Mucosa of stomach (tissue), 1 donor: ENCODE measurements around the gene SCCPDH.

Experiments used
- H3K27me3 ChIP-seq: one replicate; pipeline ENCODE4 v1.7.0; 2013; ENCODE audit warnings: mild to moderate bottlenecking, low read length; ENCODE audit not compliant: control insufficient read depth, insufficient read depth
- H3K36me3 ChIP-seq: one replicate; pipeline ENCODE4 v1.7.0; 2013; ENCODE audit warnings: low read length; ENCODE audit not compliant: control insufficient read depth, insufficient read depth
- H3K4me1 ChIP-seq: one replicate; pipeline ENCODE4 v1.7.0; 2013; ENCODE audit warnings: mild to moderate bottlenecking, low read length; ENCODE audit not compliant: control insufficient read depth, insufficient read depth
- H3K4me3 ChIP-seq: one replicate; pipeline ENCODE4 v1.7.0; 2013; ENCODE audit warnings: low read length
- H3K9ac ChIP-seq: one replicate; pipeline ENCODE4 v1.7.0; 2013; ENCODE audit warnings: mild to moderate bottlenecking, low read length, moderate library complexity
- H3K9me3 ChIP-seq: one replicate; pipeline ENCODE4 v1.7.0; 2013; ENCODE audit warnings: mild to moderate bottlenecking, low read length, moderate library complexity; ENCODE audit not compliant: control insufficient read depth
- donor health status: Pancreatic carcinoma.

Gene SCCPDH

GRCh38 chr1:246781212-246781611 lies 57.0 kb downstream of the SCCPDH start:
- Histone ChIP-seq H3K36me3 (no peaks in the 10 kb centered on the region), H3K9ac (no peak overlapping the region), H3K4me1 (no peaks in the 10 kb centered on the region), H3K4me3 (no peak overlapping the region), H3K9me3 (no peaks in the 10 kb centered on the region), H3K27me3 (no peaks in the 10 kb centered on the region)

DNA sequence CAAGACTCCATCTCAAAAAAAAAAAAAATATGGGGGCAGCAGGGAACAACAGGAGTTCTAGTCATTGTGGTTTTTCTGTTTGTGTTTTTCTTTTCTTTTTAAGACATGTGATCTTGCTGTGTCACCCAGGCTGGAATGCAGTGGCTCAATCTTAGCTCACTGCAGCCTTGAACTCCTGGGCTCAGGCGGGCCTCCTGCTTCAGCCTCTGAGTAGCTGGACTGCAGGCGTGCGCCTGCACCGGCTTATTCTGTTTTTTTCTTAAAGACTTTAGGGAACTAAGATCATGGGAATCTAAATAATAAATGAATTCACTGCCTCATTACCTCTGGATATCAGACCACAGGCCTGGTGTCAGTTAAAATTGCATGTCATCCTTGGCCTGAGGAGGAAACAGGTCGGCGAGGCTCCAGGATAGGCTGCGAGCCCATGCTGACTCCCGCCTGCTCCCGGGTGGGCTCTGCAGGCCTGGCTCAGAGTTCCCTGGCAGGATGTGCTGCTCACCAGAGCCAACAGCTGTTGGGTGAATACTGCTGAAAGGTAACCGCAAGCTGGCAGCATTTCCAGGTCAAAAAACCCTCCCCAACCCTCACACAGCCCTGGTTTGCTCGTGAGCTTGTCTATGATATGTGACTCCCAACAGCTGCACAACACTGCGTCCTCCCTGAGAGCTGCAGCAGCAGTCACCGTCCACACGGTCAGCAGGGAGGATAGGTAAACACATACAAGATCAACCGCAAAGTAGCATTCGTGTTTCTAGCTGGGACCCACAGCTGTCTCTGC lies 58.1 kb downstream of the SCCPDH start:
- H3K27me3 ChIP-seq, result no peaks in the 10 kb centered on the region
- no peaks in the 10 kb centered on the region for H3K36me3 ChIP-seq
- H3K4me3 ChIP-seq, result no peak overlapping the region
- no peaks in the 10 kb centered on the region for H3K4me1 ChIP-seq
- no peak overlapping the region for H3K9ac ChIP-seq
- H3K9me3 ChIP-seq, result no peaks in the 10 kb centered on the region

DNA sequence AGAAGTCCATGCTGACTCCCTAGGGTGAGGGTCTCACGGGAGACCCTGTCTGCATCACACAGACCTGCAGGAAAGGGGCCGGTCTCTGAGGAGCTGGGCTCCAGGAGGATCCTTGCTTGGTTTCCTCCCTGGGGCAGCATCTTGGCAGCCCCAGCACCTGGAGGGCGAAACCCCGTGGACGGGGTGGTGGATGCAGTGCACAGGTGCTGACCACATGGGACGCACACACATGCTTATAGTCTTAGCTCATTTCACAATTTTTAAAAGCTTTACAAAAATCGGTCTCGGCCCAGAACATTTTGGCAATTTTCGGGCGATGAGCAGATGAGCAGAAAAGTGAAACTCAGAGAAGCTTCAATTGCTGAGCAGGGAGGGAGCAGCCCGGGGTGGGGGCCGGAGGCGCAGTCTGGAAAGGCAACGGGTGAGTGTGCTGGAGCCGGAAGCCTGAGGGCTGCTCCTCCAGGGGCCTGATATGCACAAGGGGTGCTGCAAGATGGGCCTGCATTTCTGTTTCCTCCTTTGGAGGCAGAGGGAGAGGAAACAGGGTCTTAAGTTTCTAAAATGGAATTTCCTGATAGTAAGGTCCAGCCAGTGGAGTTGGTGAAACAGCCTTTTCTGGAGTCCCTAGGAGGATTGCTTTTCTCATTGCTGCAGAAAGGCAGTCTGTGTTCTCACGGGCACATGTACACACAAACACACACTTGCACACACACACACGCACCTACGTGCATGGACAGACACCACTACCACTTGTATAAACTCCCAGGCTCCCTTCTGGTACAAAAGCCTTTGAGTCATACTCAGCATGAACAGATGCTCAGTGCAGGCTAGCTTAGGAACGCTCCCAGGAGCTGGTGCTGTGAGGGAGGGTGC lies 60.6 kb downstream of the SCCPDH start:
- peaks cover 5% of the 10 kb centered on the region for H3K27me3 ChIP-seq
- no peak overlapping the region for H3K4me3 ChIP-seq
- H3K4me1 ChIP-seq, result no peaks in the 10 kb centered on the region
- no peaks in the 10 kb centered on the region for H3K36me3 ChIP-seq
- no peak overlapping the region for H3K9ac ChIP-seq
- no peaks in the 10 kb centered on the region for H3K9me3 ChIP-seq

- Histone ChIP-seq H3K36me3 (no peaks in the 10 kb centered on the region), H3K9ac (no peak overlapping the region), H3K9me3 (no peaks in the 10 kb centered on the region), H3K4me1 (no peaks in the 10 kb centered on the region), H3K4me3 (no peak overlapping the region), H3K27me3 (peaks cover 7% of the 10 kb centered on the region)
Measured at GRCh38 chr1:246785494-246786111, 61.4 kb downstream of the SCCPDH start.

GRCh38 chr1:246786606-246787238 lies 62.5 kb downstream of the SCCPDH start:
- Histone ChIP-seq H3K9ac (no peak overlapping the region), H3K9me3 (no peaks in the 10 kb centered on the region), H3K36me3 (no peaks in the 10 kb centered on the region), H3K4me3 (no peak overlapping the region), H3K4me1 (no peaks in the 10 kb centered on the region), H3K27me3 (peaks cover 7% of the 10 kb centered on the region)

- H3K9ac ChIP-seq, result no peak overlapping the region
- H3K36me3 ChIP-seq, result no peaks in the 10 kb centered on the region
- H3K27me3 ChIP-seq, result peaks cover 7% of the 10 kb centered on the region
- no peaks in the 10 kb centered on the region for H3K4me1 ChIP-seq
- no peak overlapping the region for H3K4me3 ChIP-seq
- H3K9me3 ChIP-seq, result no peaks in the 10 kb centered on the region
Measured at GRCh38 chr1:246787781-246788513, 63.7 kb downstream of the SCCPDH start.

DNA sequence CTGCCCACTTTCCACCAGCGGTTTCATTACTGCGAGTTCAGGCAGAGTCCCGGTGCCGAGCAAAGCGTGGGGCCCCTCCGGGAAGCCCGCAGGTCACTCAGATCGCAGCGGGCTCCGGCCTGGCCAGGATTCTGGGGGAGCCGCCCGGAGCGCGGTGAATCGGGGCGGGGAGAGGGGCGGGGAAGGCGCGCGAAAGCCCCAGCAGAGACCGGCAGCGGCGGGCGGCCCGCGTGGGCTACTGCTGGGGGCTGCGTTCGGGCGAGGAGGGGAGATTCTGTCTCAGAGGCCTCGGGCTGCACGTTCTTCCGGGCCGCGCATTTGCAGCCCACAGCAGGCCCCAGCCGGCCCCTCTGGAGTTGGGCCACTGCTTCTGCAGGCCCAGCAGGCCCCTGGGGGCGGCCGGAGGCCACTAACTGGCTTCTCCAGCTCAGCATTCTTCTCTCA lies 64.7 kb downstream of the SCCPDH start:
- Histone ChIP-seq H3K36me3 (no peaks in the 10 kb centered on the region), H3K4me3 (no peak overlapping the region), H3K9ac (no peak overlapping the region), H3K4me1 (no peaks in the 10 kb centered on the region), H3K9me3 (no peaks in the 10 kb centered on the region), H3K27me3 (peaks cover 7% of the 10 kb centered on the region)

DNA sequence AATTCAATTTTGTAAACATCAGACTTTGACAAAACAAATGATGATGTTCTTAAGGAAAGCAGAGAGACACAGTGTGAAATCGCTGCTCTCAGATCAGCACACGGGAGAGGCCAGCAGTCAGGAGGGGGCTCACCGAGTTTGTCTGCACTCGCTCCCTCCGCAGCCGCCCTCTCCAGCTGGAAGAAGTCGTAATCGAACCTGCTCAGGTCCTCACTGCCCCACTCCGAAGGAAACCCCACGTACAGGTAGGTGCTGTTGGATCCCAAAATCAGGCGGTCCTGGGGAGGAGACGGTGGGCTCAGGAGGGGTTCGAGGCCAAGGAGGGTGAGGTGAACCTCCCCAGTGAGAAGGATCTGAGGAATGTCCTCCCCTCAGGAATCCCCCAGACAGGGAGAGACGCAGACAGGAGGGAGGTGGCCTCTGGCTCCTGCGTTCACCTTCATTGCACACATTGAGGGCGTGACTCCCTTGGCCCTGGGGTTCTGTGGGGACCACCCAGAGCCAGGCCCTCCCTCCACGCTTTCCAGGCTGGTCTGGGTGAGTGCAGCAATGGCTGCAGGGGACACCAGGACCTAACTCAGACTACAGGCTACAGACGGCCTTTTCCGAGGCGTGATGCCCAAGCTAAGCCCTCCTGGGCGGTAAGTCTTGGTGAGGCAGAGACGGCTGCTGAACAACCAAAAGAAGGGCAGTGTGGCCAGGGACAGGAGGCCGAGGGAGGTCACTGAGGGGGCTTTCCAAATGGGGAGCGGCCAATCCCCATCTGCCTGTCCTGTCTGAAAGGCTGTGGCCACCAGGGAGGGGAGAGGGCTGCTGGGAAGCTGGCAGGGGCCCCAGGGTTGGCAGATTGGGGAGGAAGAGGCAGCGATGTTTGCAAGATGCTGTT lies 65.5 kb downstream of the SCCPDH start:
- Histone ChIP-seq H3K27me3 (peaks cover 7% of the 10 kb centered on the region), H3K36me3 (no peaks in the 10 kb centered on the region), H3K9me3 (no peaks in the 10 kb centered on the region), H3K4me1 (no peaks in the 10 kb centered on the region), H3K4me3 (no peak overlapping the region), H3K9ac (no peak overlapping the region)

GRCh38 chr1:246790364-246790763 lies 66.2 kb downstream of the SCCPDH start:
- Histone ChIP-seq H3K36me3 (no peaks in the 10 kb centered on the region), H3K9me3 (no peaks in the 10 kb centered on the region), H3K4me1 (no peaks in the 10 kb centered on the region), H3K27me3 (peaks cover 7% of the 10 kb centered on the region), H3K9ac (no peak overlapping the region), H3K4me3 (no peak overlapping the region)

GRCh38 chr1:246790833-246791232 lies 66.6 kb downstream of the SCCPDH start:
- Histone ChIP-seq H3K9ac (no peak overlapping the region), H3K9me3 (no peaks in the 10 kb centered on the region), H3K27me3 (peaks cover 7% of the 10 kb centered on the region), H3K4me3 (no peak overlapping the region), H3K36me3 (no peaks in the 10 kb centered on the region), H3K4me1 (no peaks in the 10 kb centered on the region)
